GM21737 (cell line): ENCODE data around the gene SPG7.

ENCODE experiments used
- ATAC-seq: cut with Tn5 transposase; IDR thresholded peaks from one replicate; pipeline ENCODE4 v1.9.1; 2021; ENCODE audit warnings: mild to moderate bottlenecking, moderate library complexity; ENCODE audit not compliant: unreplicated experiment

The SPG7 gene

GRCh38 chr16:89484923-89485679, 23.1 kb upstream of the SPG7 start:
- ATAC-seq, result no peak

DNA sequence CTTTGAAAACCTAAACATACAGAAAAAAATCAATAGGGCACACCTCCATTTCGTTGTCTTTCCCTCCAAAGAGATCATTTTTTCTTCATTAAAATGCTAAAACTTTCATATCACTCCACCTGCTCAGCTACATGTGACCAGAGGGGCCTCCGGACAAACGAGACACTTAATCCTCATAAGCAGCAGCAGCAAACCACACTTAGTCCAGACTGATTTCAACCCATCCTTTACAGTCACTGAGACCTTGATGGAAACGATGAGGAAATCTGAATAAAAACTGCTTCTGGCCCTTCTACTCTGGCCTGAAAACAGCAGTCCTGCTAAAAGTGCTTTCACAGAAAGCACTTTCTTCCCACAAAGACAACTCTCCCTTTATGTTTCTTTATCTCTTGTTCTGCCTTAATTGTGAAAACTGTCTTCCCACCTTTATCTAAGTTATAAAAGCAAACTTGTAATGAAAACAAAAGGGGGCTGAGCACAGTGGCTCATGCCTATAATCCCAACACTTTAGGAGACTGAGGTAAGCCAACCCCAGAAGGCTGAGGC, 22.4 kb upstream of the SPG7 start:
- no peak for ATAC-seq

GRCh38 chr16:89489040-89489897, 18.9 kb upstream of the SPG7 start:
- no peak for ATAC-seq

- no peak for ATAC-seq
Measured at GRCh38 chr16:89489898-89490438, 18.2 kb upstream of the SPG7 start.

GRCh38 chr16:89490439-89491237, 17.6 kb upstream of the SPG7 start, which contains the start of gene ANKRD11:
ANKRD11 (minus strand) TSS chr16:89490561; CDS start chr16:89317019, 173,542 bp downstream.
- ATAC-seq, result peak; percentile 82

GRCh38 chr16:89491238-89491869, 16.8 kb upstream of the SPG7 start:
- no peak for ATAC-seq

DNA sequence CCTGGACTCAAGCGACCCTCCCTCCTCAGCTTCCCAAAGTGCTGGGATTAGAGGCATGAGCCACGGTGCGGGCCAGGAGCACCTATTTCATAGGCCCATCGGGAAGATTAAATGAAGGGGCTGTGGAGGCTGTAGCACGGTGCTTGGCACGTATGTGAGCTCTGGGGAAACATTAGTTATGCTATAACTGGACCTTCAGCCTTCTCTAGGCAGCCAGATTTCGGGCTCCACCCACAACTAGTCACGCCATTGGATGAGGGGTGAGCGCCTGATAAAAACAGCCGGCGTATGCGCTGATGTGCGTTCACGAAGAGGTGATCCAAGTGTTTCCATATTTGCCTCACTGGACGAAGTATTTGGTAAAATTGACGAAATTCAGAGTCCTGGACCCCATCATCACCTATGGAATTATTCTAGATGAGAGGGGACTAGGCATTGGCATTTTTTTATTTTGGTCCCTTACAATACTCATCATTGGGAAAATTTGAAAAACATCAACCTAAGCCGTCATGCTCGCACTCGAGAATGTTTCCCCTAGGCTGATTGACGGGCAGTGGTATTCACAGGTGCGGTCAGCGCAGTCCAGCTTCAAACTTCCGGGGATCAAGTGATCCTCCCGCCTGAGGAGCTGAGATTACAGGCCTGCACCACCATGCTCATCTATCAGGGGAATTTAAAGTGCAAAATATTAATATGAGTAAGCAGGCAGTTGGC, 16.1 kb upstream of the SPG7 start:
- ATAC-seq, result no peak

DNA sequence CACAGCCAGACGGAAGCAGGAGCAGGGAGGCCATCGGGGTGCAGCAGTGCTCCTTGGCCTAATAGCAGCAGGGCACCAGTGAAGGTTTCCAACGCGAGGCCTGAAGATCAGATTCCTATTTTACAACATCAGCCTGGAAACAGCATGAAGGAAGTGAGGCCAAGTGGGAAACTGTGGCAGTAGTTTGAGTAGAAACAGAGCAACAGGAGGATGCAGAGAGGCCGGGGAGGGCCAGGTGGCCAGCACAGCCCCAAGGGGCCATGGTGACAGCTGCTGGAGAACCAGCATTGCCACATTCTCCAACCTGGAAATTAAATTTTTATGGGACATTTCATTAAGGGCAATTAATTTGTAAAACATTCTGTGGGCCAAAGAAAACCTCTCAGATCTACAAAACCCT, 14.4 kb upstream of the SPG7 start:
- no peak for ATAC-seq

GRCh38 chr16:89495121-89495520, 13.1 kb upstream of the SPG7 start:
- no peak for ATAC-seq

DNA sequence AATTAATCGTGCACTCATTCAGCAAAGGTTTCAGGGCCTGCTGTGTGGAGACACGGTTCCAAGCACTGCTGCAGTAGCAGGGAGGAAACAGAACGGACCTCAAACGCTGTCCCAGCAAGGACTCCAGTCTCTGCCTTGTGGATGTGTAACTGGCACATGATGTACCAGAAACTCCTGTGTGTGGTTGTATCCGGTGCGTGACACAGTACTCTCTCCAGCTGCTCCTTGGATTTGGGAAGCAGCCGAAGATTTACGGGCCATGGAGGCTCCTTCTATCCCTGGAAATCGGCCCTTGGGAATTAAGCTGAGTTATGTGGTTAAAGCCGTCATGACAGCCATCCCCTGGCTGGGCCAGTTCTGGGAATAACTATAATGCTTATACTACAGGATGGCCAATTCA, 9.4 kb upstream of the SPG7 start:
- no peak for ATAC-seq

DNA sequence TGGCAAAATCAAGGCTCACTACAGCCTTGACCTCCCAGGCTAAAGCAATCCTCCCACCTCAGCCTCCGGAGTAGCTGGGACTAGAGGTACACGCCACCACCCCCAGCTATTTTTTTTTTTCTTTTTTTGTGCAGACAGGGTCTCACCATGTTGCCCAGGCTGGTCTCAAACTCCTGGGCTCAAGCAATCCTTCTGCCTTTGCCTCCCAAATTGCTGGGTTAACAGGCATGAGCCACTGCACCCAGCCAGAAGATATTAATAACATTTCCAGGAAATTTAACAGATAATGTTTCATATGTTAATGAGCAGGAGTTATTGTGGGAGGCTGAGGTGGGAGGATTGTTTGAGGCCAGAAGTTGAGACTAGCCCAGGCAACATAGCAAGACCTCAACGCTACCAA, 8.4 kb upstream of the SPG7 start:
- no peak for ATAC-seq

DNA sequence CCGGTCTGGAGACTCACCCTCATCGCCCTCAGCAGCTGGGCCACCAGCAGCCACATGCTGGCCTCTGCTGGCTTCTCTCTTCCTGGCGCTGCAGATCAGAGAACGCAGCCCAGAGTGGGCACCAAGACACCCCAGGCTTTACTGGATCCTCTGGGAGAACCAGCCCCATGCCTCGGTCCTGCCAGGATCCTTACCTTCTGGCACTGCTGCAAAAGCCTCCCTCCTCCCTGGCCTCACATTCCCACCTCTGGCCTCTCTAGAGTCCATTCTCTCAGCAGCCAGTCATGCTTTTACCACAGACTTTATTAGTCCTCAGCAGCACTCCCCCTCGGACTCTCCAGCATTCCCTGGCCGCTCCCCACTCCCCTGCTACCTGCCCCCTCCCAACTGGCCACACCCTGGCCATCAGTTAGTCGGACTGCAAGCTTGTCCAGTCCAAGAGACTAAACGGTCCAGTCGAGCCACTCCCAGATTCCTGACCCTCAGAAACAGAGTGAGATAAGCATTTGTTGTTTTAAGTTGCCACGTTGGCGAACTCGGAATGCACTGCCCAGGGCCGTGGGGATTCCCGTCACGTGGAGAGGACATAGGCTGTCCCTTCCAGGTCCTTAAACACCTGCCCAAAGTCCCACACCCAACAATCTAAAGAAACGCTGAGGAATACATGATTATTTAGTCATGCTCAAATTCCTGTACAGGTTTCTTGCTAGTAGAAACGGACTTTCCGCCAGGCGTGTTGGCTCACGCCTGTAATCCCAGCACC, 5.9 kb upstream of the SPG7 start:
- no peak for ATAC-seq

DNA sequence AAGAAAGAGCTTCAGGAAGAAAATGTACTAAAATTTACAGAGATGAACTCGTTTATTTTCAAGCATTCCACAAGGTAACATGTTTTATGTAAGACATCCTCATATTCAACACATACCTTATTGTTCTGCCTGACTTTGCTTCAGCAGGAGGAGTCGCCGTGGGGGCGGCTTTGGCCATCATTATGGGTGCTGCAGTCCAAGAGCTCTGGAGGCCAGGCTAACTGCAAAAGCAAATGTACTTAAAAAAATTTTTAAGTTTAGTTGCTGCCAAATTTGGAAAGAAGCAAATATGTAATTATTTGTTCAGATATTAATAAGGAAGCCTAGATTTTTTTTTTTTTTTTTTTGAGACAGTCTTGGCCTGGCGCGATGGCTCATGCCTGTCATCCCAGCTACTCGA, 4.1 kb upstream of the SPG7 start:
- ATAC-seq, result no peak

DNA sequence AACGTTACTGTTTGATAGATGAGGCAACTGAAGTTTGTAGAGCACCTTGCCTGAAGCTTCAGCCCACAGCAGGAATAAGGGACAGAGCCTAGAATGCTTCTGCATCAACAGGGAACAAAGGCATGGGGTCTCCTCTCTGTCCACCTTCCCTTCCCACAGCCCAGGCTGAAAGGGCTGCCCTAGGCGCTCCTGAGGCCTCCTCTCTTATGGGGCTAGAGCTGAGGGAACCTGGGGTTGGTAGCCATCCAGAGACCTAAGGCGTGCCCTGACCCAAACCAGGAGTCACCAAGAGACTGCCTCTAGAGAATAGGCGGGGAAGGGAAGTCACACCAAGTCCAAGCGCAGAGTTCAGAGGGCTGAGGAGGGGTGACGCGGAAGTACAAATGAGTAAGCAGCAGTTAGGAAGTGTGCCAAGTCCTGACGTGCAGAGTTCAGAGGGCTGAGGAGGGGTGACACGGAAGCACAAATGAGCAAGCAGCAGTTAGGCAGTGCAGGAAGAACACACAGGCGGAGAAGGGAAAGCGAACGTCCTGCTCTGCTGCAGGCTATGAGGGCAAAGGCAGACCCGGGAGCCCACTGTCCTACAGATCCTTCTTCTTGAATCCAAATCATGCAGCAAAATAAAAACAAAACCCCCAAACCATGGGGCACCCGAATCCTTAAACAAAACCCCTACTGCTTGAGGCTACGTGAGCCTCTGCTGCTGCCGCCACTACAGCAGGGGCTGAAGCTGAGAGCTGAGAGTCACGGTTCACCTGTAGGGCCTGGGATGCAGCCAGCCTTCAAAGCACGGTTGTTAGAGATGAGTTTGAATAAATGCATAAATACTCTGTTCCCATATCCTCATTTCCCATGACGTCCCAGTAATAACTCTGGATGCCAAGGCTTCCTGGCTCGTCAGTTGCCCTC, 2.7 kb upstream of the SPG7 start:
- peak; percentile 49 for ATAC-seq

DNA sequence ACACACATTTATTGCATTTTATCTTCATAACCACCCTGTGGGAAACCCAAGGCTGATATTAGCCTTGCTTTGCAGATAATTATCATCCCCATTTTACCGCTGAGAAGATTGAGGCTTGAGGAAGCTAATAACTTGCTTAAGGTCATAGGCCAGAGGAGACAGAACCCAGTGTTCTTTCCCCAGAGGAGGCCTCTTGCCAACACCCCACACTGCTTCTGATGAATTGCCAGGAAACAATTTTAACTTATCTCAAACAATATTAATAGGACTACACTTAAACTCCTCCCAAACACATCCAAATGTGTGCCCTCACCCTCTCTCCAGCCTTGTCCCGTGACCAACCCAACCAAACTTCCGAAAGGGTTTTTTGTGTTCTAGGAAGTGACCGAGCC, 2.1 kb upstream of the SPG7 start:
- no peak for ATAC-seq

DNA sequence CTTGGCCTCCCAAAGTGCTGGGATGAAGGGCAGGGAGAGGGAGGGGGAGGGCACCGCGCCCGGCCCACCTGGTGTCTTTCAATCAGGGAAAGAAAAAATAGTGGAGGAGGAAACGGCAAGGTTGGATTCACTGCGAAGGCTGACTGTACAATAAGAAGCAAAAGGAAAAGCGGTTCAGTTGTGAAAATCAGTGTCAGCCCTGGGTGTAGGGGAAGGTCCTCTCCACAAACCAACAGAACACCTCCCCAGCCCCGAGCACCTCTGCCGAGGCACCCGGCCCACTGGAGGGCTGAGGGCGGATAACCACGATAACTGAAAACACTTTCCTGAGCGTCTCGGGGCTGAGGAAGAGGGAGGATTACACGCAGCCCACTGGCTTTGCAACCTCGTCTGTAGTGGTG, 1.4 kb upstream of the SPG7 start:
- no peak for ATAC-seq

GRCh38 chr16:89507214-89507833, 879 bp upstream of the SPG7 start:
- ATAC-seq, result no peak
